Activated CD4-positive, CD25-positive, alpha-beta regulatory T cell treated with anti-CD3 and anti-CD28 coated beads, Interleukin-2, amount 50 U/mL, for 72 hours (primary cell): ENCODE results near the gene CANT1.
"Not testable (repeated sequence)": the region's sequence is repeated elsewhere in the genome, so short reads cannot be mapped to it uniquely, and the experiment has no call there.

ENCODE experiments used
- DNase-seq: peaks from one replicate; pipeline ENCODE4 v3.0.0; 2021

Gene CANT1

DNA sequence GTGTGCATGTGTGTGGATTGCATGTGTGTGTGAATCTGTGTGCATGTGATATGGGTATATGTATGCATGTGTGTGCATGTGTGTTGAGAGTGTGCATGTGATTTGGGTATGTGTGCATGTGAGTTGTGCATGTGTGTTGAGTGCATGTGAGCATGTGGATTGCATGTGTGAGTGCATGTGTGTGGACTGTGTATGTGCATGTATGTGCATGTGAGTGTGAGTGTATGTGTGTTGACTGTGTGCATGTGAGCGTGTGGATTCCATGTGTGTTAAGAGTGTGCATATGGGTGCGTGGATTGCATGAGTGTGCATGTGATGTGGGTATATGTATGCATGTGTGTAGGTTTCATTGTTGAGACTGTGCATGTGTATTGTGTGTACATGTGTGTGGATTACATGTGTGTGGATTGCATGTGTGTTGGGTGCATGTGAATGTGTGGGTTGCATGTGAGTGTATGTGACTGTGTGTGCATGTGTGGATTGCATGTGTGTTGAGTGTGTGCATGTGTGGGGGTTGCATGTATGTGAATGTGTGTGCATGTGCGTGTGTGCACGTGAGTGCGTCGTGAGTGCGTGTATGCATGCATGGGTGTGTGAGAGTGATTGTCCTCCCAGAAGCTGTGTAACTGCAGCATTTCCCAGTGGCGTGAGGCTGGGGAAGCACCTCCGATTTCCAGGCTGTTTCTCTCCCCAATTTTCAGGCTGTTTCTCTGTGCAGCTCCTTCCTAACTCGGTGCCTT lies 33.8 kb upstream of the CANT1 start:
- DNase-seq = no peak

DNA sequence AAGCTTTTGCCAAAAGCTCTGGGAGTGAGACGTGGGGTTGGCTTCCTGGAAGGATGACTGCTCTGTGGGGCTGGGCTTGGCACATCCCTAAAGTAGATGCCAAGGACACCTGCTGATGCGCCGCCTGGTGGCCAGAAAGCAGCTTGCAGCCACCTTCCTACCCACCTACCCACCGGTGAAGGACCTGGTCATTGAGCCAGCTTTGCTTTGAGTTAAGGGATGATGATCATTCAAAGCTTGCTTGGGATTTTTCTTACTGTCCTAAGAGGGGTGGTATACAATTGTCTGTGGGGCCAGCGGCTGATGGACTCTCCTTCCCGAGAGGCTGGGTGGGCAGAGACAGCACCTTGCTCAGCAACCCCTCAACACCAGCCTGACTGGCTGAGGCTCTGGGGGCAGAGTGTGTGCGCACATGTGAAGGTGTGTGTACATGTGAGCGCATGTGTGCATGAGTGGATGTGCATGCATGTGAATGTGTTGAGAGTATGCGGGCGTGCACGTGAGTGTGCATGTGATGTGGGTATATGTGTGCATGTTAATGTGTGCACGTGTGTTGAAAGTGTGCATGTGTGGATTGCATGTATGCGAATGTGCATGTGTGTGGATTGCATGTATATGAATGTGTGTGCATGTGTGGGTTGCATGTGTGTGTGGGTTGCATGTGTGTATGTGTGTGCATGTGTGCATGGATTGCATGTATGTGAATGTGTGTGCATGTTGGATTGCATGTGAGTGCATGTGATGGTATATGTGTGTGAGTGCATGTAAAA lies 33.0 kb upstream of the CANT1 start:
- peak; percentile 76 for DNase-seq

DNA sequence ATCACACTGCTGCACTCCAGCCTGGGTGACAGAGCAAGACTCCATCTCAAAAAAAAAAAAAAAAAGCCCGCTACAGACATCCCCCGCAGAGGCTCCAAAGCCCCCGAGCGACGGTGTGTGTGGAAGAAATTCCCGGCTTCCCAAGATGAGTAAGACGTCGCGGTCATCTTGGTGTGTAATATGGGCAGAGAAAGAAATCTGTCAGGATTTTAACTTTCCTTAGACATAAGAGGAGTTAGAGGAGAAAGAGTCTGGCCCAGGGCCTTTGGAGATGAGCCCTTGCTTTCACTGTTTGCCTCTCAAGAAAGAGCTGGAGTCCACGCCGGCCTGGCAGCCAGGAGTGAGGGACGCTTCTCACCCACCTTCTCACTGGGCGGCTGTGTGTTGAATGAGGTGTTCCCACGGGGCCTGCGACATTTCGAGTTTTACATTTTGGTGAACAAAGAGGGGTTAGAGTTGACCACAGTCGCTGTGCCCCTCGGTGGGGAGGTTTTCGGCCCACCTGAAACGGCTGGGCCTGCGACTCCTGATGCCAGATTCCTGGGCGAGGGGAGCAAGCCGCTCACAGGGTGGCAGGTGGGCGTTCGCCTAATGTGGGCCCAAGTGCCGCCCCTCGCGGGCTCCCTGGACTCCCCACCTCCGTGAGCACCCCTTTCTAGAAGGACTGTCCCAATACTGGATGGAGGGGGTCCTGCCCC lies 32.3 kb upstream of the CANT1 start:
- DNase-seq = no peak

DNA sequence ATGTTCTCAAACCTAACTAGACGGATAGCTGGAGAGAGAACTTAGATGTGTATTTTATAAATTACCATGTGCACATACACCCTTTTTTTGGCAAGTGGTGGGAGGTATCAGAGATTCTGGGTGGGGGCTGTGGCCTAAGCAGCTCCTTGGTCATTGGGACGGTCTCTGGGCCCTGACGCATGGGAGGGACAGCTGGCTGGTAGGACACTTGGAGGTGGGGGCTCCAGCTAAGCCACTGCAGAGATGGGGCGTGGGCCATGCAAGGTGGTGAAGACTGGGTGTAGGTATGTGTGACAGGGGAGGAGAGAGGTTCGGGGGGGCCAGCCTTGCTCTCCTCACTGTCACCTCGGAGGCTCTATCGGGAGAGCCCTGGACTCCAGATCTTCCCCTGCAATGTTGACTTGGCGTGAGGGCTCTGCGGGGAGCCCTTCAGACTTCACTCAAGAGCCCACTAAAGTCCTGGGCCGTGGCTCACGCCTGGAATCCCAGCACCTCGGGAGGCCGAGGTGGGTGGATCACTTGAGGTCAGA lies 31.5 kb upstream of the CANT1 start:
- no peak for DNase-seq

DNA sequence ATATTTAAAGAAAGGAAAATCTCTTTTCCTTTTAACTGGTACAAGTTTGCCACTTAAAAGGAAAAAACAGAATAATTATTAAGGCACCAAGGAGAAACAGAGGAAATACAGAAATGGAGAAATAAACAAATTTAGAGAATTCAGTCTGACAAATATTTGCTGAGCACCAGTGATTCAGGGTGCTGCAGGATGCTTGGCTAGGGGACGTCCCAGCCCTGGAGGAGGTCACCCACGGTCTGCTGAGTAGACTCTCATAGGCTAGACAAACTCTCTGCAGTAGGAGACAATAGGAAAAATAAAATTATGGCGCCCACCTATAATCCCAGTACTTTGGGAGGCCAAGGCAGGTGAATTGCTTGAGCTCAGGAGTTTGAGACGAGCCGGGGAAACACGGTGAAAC lies 30.3 kb upstream of the CANT1 start:
- no peak for DNase-seq

DNA sequence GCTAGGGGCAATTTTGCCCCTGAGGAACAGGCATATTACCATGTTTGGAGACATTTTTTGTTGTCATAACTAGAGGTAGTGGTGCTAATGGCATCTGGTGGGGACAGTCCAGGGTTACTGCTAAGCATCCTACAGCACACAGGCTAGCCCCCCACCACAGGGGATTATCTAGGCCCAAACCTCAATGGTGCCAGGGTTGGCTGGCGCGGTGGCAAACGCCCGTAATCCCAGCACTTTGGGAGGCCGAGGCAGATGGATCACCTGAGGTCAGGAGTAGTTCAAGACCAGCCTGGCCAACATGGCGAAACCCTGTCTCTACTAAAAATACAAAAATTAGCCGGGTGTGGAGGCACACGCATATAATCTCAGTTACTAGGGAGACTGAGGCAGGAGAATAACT lies 29.6 kb upstream of the CANT1 start:
- no peak for DNase-seq

DNA sequence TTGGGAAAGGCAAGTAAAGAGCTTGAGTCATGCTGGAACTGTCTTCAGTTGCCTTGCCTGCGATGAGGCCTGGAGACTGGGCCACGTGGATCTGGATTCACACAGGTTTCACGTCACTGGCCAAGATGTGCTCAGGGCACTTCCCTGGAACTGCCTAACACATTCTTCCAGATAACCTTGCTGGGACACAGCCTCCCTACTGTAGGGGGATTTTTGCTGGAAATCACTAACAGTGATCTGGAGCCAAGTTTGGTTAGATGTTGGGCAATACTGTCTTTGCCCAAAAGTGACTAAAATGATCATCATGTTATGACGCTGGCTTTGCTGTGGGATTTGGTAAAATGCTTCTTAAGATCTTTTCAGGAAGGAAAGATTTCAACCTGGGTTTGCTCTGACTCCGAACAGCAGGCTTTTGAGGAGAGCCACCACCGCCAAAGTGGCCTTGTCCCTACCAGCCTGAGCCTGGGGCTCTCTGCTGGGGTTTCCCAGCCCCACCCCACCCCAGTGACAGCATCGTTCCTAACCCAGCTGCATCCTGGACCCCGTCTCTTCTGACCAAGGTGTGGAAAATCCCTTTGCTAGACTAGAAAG lies 29.1 kb upstream of the CANT1 start:
- DNase-seq = no peak

DNA sequence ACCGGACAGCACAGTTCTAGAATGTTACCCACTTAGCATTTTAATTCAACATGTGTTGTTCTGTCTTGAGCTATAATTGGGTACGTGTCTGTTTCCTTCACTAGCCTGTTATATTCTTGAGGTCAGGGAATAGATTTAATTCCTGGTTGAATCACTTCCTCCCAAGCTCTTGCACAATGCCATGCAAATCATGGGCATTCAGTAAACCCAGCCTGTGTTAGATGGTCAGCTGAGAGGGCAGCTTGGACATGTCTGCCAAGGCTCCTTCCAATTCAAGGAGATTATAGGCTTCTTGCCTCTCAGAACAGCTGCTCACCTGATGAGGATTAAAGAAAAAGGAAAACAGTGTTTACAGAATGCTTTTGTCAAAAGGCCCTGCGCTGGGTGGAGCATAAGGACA lies 27.0 kb upstream of the CANT1 start:
- DNase-seq = no peak

DNA sequence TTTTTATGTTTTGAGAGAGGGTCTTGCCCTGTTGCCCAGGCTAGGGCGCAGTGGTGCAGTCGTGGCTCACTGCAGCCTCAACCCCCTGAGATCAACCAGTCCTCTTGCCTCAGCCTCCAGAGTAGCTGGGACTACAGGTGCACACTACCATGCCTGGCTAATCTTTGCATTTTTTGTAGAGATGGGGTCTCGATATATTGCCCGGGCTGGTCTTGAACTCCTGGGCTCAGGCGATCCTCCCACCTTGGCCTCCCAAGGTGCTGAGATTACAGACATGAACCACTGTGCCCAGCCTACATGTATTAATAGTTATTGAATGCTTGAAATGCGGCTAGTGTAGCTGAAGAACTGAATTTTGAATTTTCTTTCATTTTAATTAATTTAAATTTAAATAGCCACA lies 26.6 kb upstream of the CANT1 start:
- no peak for DNase-seq

DNA sequence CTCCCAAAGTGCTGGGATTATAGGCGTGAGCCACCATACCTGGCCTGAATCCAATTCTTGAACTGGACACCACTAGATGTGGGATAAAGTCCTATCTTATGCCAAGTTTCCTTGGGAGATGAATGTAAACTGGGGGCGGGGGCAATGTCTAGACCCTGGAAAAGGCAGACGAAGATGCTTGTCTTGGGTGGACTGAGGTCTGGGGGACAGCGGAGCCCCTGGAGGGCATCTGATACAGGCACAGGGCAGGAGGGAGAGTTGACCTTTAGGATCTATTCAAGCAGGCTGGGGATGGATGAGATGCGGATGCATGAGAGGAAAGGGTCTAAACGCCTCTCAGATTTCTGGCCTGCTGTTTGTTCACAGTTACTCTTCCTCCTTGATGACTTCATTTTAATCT lies 26.1 kb upstream of the CANT1 start:
- DNase-seq = no peak

DNA sequence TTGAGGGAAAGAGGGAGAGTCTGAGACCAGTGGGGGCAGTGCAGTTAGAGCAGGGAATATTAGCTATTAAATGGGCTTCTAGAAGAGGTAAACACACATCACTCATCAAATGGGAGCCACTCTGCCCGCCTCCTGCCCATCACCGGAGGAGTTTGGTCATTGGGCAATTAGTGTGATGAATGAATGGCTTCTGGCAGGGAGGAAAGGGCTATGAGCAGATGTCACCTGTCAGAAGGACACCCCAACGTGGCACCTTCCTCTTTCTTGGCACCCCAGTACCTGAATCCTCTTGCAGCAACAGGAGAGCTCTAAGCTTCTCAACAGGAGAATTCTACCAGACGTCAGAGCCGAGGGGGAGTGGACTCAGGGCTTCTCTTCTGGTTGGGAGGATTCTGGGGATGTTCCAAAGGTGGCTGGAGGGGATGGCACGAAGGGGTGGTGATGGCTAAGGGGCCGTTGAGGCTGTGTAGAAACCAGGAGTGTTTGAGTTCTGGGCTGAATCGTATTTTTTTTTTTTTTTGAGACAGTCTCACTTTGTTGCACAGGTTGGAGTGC lies 25.4 kb upstream of the CANT1 start:
- no peak for DNase-seq

DNA sequence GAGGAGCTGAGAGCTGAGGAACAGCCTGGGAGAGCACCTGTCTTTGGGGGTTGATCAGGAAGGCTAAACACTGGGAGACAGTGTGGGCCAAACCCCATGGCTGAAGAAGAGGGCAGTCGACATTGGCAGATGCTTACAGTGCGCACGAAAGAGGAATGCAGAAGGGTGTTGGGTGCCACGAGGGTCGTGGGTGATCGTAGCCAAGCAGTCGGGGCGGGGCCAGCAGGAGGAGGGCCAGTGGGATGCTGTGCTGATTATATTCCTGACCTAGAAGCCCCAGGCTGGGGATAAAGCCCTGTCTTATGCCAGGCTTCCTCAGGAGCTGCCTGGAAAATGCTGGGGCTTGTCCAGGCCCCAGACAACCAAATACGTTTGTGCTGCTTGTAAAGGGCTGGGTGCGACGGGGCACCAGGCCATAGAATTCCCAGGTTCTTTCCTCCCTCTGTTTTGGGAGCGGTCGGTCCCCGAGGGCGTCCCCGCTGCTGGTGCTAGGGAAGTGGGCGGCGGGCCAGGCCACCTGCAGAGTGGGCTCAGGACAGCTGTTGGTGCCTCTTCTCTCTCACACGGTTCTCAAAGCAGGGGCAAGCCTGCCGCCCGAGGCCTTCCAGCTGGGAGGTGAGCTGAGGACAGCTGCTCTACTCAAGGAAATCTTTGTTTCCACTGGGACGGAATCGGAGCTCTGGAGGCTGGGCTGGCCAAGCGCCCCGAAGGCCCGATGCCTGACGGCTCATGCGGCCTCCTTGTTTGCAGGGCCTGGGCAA lies 24.4 kb upstream of the CANT1 start:
- DNase-seq = no peak

DNA sequence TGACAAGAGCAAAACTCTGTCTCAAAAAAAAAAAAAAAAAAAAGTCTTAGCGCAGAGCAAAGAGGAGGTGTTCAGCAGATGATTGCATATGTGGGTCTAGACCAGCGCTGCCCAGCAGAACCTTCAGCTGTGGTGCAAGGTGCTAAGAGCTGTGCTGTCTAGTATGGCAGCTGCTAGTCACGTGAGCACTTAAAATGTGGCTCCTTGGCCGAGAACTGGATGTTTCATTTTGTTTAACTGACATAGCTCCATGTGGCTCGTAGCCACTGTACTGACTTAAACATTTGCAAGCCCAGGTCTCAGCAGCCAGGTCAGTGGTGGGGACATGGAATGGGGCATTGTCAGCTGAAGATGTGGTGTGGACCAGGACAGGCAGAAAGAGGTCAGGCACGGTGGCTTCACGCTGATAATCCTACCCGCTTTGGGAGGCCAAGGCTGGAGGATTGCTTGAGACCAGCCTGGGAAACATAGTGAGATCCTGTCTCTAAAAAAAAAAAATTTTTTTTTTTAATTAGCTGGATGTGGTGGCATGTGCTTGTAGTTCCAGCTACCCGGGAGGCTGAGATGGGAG lies 23.6 kb upstream of the CANT1 start:
- DNase-seq = no peak

DNA sequence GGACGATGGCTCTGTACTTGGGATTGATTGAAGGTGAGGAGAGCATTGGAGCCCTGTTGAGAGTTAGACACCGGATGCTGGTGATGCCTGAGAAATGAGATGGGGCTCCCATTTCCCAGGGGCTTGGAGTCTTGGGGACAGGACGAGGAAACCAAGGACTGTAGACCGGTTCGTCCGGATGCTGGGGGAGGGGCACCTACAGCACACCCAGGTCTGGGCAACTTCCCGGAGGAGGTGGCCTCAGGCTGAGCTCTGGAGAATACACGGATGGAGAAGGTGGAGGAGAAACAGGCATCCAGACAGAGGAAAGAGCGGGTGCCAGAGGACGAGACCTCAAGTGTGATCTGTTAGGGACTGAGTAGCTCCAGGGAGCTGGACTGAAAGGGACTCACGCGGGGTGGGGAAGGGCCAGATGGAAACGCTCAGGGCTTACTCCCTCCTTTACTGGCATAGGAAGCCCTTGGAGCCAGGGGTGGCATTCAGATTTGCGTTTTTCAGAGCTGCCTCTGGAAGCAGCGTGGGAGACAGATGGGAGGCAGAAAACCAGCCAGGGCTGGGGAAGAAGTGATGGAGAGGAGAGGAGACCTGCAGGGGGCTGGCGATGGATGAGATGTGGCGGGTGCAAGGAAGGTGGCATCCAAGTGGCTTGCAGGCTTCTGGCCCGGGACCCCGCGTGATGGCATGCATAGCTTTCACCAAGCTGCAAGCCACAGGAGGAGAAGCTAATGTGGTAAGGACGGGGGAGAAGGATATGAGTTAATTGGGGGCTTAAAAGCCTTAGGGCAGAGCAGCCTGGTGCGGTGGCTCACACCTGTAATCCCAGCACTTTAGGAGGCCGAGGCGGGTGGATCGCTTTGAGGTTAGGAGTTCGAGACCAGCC lies 22.7 kb upstream of the CANT1 start:
- no peak for DNase-seq

DNA sequence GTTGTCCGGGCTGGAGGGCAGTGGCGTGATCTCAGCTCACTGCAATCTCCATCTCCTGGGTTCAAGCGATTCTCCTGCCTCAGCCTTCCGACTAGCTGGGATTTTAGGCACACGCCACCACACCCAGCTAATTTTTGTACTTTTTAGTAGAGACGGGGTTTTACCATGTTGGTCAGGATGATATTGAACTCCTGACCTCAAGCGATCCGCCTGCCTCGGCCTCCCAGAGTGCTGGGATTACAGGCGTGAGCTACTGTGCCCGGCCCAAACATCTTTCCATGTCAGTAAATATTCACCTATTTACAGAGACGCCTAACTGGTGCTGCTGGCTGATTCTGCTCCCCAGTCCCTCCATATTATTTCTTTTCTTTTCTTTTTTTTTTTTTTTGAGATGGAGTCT lies 21.1 kb upstream of the CANT1 start:
- not testable (repeated sequence) for DNase-seq

DNA sequence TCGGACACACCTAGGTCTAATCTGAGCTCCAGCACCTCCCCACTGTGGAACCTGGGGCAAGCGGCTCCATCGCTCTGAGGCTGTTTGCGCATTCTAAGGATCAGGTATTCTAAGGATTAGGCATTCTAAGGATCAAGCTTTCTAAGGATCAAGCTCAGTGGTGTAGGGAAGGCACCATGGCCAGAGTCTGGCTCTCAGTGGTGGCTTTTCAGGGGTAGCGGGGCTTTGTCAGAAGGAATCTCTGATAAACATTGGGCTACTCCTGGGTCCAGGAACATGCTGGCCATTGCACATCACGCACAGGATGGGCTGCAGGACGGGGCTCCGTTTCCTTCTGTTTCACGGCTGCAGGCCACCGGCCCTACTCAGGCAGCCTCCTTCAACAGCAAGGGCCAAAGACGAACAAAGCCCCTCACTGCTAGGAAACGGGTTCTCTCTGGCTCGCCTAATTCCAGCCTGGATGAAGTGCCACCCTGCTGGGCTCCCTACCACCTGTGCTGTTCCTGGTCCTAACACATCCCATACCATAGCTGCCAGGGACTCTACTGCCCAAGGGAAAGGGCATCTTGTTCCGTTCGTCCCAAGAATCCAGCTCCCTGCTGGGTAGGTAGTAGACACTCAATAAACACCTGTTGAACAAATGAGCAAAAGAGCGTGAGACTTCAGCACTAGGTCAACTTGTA lies 19.9 kb upstream of the CANT1 start:
- no peak for DNase-seq

DNA sequence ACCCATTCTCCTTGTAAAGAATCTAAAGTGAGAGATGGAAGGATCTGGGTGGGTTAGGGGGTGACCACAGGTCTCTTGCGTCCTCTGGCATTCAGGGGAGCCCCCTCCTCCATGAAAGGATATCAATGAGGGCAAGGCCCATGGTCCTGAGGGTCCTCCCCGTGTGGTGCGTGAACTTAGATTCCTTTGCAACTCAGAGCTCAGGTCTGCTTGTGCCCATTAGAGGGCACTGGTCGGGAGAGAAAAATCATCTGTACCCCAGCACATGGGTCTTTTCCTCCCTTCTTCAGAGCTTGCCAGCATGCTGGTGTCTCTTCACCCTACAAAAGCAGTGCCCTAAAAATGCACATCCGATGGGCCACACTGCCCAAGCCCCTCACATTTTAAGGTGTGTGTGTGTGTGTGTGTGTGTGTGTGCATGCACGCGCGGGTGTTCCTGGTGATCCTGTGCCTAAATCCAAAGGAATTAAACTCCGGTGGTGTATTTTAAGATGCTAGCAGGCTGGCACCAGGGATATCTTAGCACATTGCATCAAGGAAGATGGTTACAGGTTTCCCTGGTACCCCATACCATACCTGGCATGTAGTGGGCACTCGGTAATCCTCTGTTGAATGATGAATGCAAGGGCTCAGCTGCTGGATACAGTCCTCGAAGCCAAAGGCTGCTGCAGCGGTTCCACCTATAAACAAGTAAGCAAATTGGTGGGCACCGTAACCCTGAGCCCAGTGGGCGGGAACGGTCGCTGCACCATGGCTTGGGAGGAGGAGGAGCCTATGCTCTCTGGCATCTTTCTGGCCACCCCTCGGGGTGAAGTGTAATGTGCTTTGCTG lies 19.1 kb upstream of the CANT1 start:
- DNase-seq = no peak

DNA sequence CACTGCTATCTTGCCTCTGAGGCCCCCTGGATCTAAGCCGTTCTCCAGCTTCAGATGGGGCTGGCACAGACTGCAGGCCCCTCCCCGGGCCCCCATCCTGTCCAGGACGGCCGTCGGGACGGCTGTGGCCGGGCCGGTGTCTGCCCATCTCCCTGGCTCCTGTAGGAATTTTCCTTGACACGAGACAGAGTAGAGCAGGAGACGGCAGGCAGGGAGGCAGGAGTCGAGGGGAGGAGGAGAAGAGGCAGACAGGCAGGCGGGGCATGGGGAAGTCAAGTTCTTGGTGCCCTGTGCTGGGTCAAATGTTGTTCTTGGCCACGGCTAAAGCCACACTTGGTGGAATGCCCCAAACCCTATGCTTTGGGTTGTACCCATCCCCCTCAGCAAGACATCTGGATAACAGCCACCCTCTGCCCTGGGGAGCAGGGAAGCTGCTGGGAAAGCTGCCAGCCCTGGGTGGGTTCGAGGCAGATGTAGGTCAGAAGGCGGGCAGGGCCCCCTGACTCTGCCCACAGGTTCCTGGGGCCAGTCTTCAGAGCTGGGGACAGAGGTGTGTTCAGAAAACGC lies 18.4 kb upstream of the CANT1 start:
- DNase-seq = no peak
